CD4-positive, alpha-beta T cell treated with Interleukin-4 for 1 hour (primary cell): Measurements from ENCODE around the gene CD300LG.
"Not testable (repeated sequence)": the region's sequence is repeated elsewhere in the genome, so short reads cannot be mapped to it uniquely, and the experiment has no call there.

Experiments used
- DNase-seq, 2 donors: peaks; one replicate each; pipeline ENCODE4 v3.0.0-alpha.2; 2020 to 2022

Gene CD300LG

GRCh38 chr17:43846963-43847371 lies at the start of gene CD300LG:
CD300LG (plus strand) TSS chr17:43847176; CDS start chr17:43847217, 41 bp downstream.
- DNase-seq = no peak

- not testable (repeated sequence) for DNase-seq
These were observed 49.0 kb upstream of the CD300LG start for GRCh38 chr17:43798024-43798423.

GRCh38 chr17:43799047-43799446 lies 47.9 kb upstream of the CD300LG start:
- no peak for DNase-seq

- DNase-seq = no peak
These were observed 46.2 kb upstream of the CD300LG start for GRCh38 chr17:43800736-43801135.

- no peak for DNase-seq
These were observed 45.1 kb upstream of the CD300LG start for GRCh38 chr17:43801844-43802243.

- DNase-seq = no peak
These were observed 43.2 kb upstream of the CD300LG start for GRCh38 chr17:43803758-43804157.

- DNase-seq = no peak
These were observed 41.9 kb upstream of the CD300LG start for GRCh38 chr17:43805117-43805516.

GRCh38 chr17:43808076-43808475 lies 38.9 kb upstream of the CD300LG start:
- no peak for DNase-seq

GRCh38 chr17:43809121-43809520 lies 37.9 kb upstream of the CD300LG start:
- no peak for DNase-seq

GRCh38 chr17:43810226-43810715 lies 36.7 kb upstream of the CD300LG start:
- DNase-seq = no peak

GRCh38 chr17:43810823-43811222 lies 36.2 kb upstream of the CD300LG start:
- no peak for DNase-seq

GRCh38 chr17:43812396-43813265 lies 34.3 kb upstream of the CD300LG start:
- no peak for DNase-seq

GRCh38 chr17:43813386-43813785 lies 33.6 kb upstream of the CD300LG start:
- no peak for DNase-seq

- no peak for DNase-seq
These were observed 33.0 kb upstream of the CD300LG start for GRCh38 chr17:43814026-43814425.

- DNase-seq = no peak
These were observed 32.3 kb upstream of the CD300LG start for GRCh38 chr17:43814714-43815113.

GRCh38 chr17:43816336-43817320 lies 30.3 kb upstream of the CD300LG start:
- no peak for DNase-seq

- no peak for DNase-seq
These were observed 29.1 kb upstream of the CD300LG start for GRCh38 chr17:43817826-43818225.

GRCh38 chr17:43818966-43819365 lies 28.0 kb upstream of the CD300LG start:
- no peak for DNase-seq

GRCh38 chr17:43820759-43821158 lies 26.2 kb upstream of the CD300LG start:
- DNase-seq = no peak

GRCh38 chr17:43822570-43823190 lies 24.3 kb upstream of the CD300LG start:
- no peak for DNase-seq

- DNase-seq = no peak
These were observed 23.5 kb upstream of the CD300LG start for GRCh38 chr17:43823350-43824084.

- DNase-seq = no peak
These were observed 21.4 kb upstream of the CD300LG start for GRCh38 chr17:43825567-43825966.
